OCI-LY7 (cell line): ENCODE data around the gene LTB. TPM values are rescaled to one million over a fixed set of nuclear protein-coding genes. Genes with fewer than 3 reads are reported as not detected.
A peak's percentile ranks its signal among the peaks of the same experiment; 100 is the strongest.

Source experiments
- BruUV-seq: library from RNA; stranded (reverse); fragments of 400-500 nt; replicated peaks from 2 replicates; lab custom pipeline; 2021; lab: Mats Ljungman, UMichigan
- CTCF ChIA-PET: fragments of 300-600 bp; sonication (Branson Sonifier 250); formaldehyde crosslinking; loops from one replicate; lab custom pipeline; 2022; ENCODE audit warnings: antibody characterized with exemption; ENCODE audit not compliant: unreplicated experiment; lab: Charles Lee
- POLR2A ChIA-PET: fragments of 300-600 bp; sonication (Branson Sonifier 250); formaldehyde crosslinking; loops from one replicate; lab custom pipeline; 2022; ENCODE audit warnings: antibody characterized with exemption; lab: Charles Lee
- DNase-seq: peaks from one replicate; pipeline ENCODE4 v3.0.0-alpha.2; 2015; ENCODE audit warnings: low spot score
- H2AFZ ChIP-seq: fragments of 200-600 bp; sonication (generic), shearing (Covaris generic); 2 replicates; pipeline ENCODE4 v1.6.1; 2014; ENCODE audit warnings: mild to moderate bottlenecking, antibody characterized with exemption, low read length, moderate library complexity
- H3K27ac ChIP-seq: fragments of 200-600 bp; sonication (generic); 2 replicates; pipeline ENCODE4 v1.5.1; 2014; ENCODE audit warnings: mixed run types, low read depth, mild to moderate bottlenecking, moderate library complexity, low read length, inconsistent platforms; ENCODE audit not compliant: poor library complexity, severe bottlenecking
- H3K36me3 ChIP-seq: fragments of 200-600 bp; sonication (generic); 2 replicates; pipeline ENCODE4 v1.6.1; 2014; ENCODE audit warnings: mild to moderate bottlenecking, antibody characterized with exemption, low read length, moderate library complexity, mixed read lengths; ENCODE audit not compliant: insufficient read depth
- H3K4me1 ChIP-seq: fragments of 200-600 bp; sonication (generic); 2 replicates; pipeline ENCODE4 v1.5.1; 2014; ENCODE audit warnings: mild to moderate bottlenecking, low read length; ENCODE audit not compliant: insufficient read depth, poor library complexity, severe bottlenecking
- H3K4me2 ChIP-seq: fragments of 200-600 bp; sonication (generic); 2 replicates; pipeline ENCODE4 v1.6.1; 2014; ENCODE audit warnings: mild to moderate bottlenecking, low read length
- H3K4me3 ChIP-seq: fragments of 200-600 bp; sonication (generic); 2 replicates; pipeline ENCODE4 v1.5.1; 2014; ENCODE audit warnings: mild to moderate bottlenecking, low read depth, low read length; ENCODE audit not compliant: poor library complexity, severe bottlenecking
- H3K79me2 ChIP-seq: fragments of 200-600 bp; sonication (generic); 2 replicates; pipeline ENCODE4 v1.6.1; 2016; ENCODE audit warnings: low read depth, mild to moderate bottlenecking, low read length, moderate library complexity, mixed read lengths; ENCODE audit not compliant: insufficient read depth
- H3K9me2 ChIP-seq: fragments of 200-600 bp; sonication (generic); 2 replicates; pipeline ENCODE4 v1.6.1; 2016; ENCODE audit warnings: mild to moderate bottlenecking, low read length, mixed read lengths; ENCODE audit not compliant: insufficient read depth
- H3K9me3 ChIP-seq: fragments of 200-600 bp; sonication (generic); 2 replicates; pipeline ENCODE4 v1.6.1; 2014; ENCODE audit warnings: mild to moderate bottlenecking, mixed run types, low read length, mixed read lengths
- H4K20me1 ChIP-seq: fragments of 200-600 bp; sonication (generic); 2 replicates; pipeline ENCODE4 v1.6.1; 2014; ENCODE audit warnings: mild to moderate bottlenecking, antibody characterized with exemption, low read length, moderate library complexity, mixed read lengths; ENCODE audit not compliant: insufficient read depth
- EZH2phosphoT487 ChIP-seq: fragments of 200-600 bp; sonication (generic); IDR thresholded peaks from 2 replicates; pipeline ENCODE4 v1.6.1; 2018; ENCODE audit warnings: low read depth, borderline replicate concordance, mild to moderate bottlenecking, mixed run types, antibody characterized with exemption, low read length, moderate library complexity, mixed read lengths
- intact Hi-C: fragments of 100-400 bp; cut with micrococcal nuclease; formaldehyde crosslinking; loops from one replicate; pipeline ENCODE4 v1.10.0; 2022; ENCODE audit not compliant: unreplicated experiment
- total RNA-seq, 2 experiments: library from RNA; depleted of rRNA in 1 of 2; stranded (reverse); fragments of >200 nt in 1 of 2; shearing (Covaris generic) in 1 of 2; gene quantifications; 2 replicates each; pipeline ENCODE4 v1.2.3, GENCODE V29; 2014 to 2022
- TF ChIP-seq, protein P1 (sequence below): fragments of 200-600 bp; sonication (generic); conservative IDR thresholded peaks from 2 replicates; pipeline ENCODE4 v1.5.1; 2014; ENCODE audit warnings: mild to moderate bottlenecking, antibody characterized with exemption, low read length, moderate library complexity, mixed read lengths

The LTB gene
- total RNA-seq, 2 experiments from 2014 or later, result 36.5 to 36.9 TPM

DNA sequence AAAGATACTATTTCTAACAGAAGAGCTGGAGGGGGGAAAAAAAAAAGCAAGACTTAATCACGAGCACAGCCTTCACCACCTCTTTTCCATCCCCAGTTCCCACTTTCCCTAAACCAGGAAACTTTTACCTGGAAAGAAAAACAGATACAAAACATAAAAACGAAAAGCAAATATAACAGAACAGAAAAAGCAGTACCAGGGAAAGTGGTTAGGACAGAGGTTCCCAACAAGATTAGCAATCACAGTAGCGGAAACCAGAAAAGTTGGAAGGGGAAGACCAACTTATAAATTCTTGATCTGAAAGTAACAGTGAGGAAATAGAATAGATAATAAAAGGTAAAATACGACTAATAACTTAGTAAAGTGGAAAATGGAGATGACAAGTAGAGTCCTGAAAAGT lies 41.6 kb downstream of the LTB start:
- H3K36me3 ChIP-seq, result peaks cover 57% of the 10 kb centered on the region
- H3K4me1 ChIP-seq, result peaks cover 50% of the 10 kb centered on the region
- peaks cover 74% of the 10 kb centered on the region for H3K79me2 ChIP-seq
- intact Hi-C loops, result loop anchor here (5.0 to 10.0 kb wide), 2 partner anchors 138 to 254 kb away; partner anchors contain the start of genes MICA and VARS1
- peak overlapping the region; percentile 83 for H3K27ac ChIP-seq
- no TSS peak for BruUV-seq
- no peaks in the 10 kb centered on the region for H3K9me2 ChIP-seq
- CTCF ChIA-PET, result interaction anchor here (1.2 kb wide), 1 partner anchor 11 kb away, joined by 4 read pairs; no protein-coding TSS in a partner anchor
- H4K20me1 ChIP-seq, result peaks cover 41% of the 10 kb centered on the region
- no peak for DNase-seq
- TF ChIP-seq, protein P1, sequence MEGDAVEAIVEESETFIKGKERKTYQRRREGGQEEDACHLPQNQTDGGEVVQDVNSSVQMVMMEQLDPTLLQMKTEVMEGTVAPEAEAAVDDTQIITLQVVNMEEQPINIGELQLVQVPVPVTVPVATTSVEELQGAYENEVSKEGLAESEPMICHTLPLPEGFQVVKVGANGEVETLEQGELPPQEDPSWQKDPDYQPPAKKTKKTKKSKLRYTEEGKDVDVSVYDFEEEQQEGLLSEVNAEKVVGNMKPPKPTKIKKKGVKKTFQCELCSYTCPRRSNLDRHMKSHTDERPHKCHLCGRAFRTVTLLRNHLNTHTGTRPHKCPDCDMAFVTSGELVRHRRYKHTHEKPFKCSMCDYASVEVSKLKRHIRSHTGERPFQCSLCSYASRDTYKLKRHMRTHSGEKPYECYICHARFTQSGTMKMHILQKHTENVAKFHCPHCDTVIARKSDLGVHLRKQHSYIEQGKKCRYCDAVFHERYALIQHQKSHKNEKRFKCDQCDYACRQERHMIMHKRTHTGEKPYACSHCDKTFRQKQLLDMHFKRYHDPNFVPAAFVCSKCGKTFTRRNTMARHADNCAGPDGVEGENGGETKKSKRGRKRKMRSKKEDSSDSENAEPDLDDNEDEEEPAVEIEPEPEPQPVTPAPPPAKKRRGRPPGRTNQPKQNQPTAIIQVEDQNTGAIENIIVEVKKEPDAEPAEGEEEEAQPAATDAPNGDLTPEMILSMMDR, result no peak
- no peak for TF ChIP-seq EZH2phosphoT487
- H3K4me2 ChIP-seq, result peak overlapping the region; percentile 100
- peak overlapping the region; percentile 77 for H3K4me3 ChIP-seq
- H2AFZ ChIP-seq, result no peak overlapping the region
- POLR2A ChIA-PET, result interaction anchor here (0.8 to 3.1 kb wide), 10 partner anchors 13 to 144 kb away, joined by 3 to 20 read pairs (median 4); partner anchors contain the start of genes BAG6, GPANK1 and TNF
- H3K9me3 ChIP-seq, result no peaks in the 10 kb centered on the region

DNA sequence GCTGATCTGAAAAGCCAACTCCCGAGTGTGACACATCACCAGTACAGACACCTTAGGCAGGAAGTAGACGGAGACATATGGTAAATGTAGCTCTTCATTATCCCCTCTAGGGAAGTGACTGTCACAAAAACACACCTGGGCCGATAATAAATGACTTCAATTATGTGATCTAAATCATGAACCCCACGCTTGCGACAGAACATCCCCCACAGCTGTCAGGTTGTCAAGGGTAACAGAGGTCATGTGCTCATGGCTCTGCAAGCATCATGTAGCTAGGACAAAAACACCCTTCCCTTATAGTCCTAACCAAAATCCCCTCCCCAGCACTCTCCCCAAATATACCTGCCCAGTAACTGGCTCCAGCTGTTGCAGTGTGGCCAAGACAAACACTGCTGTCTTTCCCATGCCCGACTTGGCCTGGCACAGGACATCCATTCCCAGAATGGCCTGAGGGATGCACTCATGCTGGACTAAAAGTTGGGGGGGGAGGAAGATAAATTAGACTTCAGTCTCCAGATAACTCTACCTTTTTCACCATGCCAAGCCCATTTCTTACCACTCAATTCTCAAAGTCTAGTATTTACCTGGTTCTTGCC lies 43.3 kb downstream of the LTB start:
- Histone ChIP-seq H3K4me3 (peak overlapping the region; percentile 77), H3K79me2 (peaks cover 89% of the 10 kb centered on the region), H3K27ac (peak overlapping the region; percentile 6), H3K9me3 (no peaks in the 10 kb centered on the region), H2AFZ (no peak overlapping the region), H3K4me2 (peak overlapping the region; percentile 100), H3K9me2 (no peaks in the 10 kb centered on the region), H3K36me3 (peaks cover 74% of the 10 kb centered on the region), H3K4me1 (peaks cover 36% of the 10 kb centered on the region), H4K20me1 (peaks cover 47% of the 10 kb centered on the region)
- no TSS peak for BruUV-seq
- ChIA-PET CTCF (no interaction called here), POLR2A (interaction anchor here (0.6 to 1.1 kb wide), 3 partner anchors 35 to 108 kb away, joined by 3 to 5 read pairs (median 3); no protein-coding TSS in a partner anchor)
- no peak for TF ChIP-seq EZH2phosphoT487
- TF ChIP-seq, protein P1, result no peak
- intact Hi-C loops, result no loop called here
- peak; percentile 41 for DNase-seq
